Glomerular visceral epithelial cell (primary cell): ENCODE measurements around the gene SH2D7.
"Not testable (repeated sequence)": the region's sequence is repeated elsewhere in the genome, so short reads cannot be mapped to it uniquely, and the experiment has no call there.

Experiments used
- DNase-seq: peaks from one replicate; pipeline ENCODE4 v3.0.0-alpha.2; 2016; ENCODE audit errors: extremely low spot score

Gene SH2D7

DNA sequence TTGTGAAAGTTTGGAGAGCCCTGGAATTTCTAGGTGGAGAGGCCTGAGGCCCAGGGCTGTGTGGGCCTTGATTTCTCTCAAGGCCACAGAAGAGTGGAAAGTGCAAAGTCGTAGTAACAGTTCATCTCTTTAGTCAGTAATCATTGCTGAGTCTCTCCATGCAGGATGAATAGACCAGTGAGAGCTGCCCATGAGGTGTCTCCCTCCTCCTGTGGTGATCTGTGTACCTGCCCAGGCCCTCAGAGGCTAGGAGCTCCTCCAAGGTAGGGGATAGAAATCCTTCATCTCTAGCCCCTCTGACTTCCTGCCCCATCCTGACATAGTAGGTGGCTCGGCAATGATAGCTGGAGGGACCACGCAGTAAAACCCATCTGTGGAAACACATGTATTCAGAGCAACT, 50.0 kb downstream of the SH2D7 start:
- no peak for DNase-seq

DNA sequence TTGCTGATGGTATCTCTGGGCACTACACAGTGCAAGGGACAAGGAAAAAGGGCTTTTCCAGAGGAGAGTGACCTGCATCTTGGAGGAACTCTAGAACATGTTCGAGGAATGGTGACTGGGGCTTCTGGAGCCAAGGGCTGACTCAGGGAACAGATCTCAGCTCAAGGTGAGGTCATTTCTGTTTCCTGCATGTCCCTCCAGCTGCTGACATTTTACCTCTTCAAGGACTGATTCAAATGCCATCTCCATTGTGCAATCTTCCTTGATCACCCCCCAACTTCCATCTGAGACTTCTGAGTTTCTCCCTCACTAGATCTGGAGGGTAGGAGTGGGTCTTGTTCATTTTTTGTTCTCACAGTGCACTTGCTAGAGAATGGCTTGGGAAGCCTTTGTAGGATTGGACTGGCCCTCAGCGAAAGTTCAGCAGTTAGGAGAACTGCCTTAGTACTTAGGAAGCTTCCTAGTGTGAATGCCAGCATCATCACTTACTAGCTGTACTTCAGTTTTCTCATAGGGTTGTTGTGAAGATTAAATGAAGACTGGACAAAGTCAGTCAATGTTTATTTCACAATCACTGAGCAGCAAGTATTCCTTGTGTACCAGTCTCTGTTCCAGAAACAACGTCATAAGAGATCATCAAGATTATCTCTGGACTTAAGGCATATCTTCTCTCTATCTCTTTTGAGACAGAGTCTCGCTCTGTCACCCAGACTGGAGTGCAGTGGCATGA, 54.2 kb downstream of the SH2D7 start:
- peak; percentile 9 for DNase-seq

DNA sequence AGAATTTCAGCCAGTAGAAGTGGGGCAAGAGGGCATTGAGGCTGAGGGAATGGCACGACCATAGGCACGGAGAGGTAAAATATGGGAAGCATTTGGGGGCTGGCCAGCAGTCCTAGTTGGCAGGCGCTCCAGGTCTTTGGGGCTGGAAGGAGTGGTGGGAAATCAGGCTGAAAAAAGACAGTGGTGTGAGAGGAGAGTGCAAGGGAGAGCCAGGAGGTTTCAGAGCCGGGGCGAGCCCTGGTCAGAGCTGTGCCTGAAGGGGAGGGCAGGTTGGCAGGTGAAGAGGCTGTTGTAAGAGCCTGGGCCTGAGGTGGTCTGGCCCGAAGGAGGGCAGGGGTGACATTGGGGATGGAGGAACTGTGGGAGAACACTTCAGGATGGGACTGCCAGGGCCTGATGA, 55.2 kb downstream of the SH2D7 start:
- no peak for DNase-seq

DNA sequence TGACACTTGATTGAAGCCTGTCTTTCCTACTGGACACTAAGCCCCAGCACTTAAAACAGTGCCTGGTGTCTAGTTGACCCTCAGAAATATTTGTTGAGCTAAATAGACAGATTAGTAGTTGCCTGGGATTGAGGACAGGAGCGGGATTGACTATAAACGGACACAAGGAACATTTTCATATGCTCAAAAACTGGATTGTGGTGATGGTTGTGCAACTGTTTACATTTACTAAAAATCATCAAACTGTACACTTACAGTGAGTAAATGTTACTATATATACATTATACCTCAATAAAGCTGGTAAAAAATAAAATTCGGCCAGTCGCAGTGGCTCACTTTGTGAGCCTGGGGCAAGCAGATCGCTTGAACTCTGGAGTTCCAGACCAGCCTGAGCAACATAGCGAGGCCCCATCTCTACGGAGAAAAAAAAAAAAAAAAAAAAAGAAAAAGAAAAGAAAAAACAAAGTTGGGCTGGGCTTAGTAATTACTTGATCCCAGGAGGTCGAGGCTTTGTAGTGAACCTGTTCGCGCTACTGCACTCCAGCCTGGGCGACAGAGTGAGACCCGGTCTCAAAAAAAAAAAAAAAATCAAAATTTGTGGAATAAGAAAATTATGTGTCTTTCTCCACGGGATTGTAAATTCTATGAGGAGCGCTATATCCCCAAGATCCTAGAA, 56.2 kb downstream of the SH2D7 start:
- DNase-seq, result no peak

DNA sequence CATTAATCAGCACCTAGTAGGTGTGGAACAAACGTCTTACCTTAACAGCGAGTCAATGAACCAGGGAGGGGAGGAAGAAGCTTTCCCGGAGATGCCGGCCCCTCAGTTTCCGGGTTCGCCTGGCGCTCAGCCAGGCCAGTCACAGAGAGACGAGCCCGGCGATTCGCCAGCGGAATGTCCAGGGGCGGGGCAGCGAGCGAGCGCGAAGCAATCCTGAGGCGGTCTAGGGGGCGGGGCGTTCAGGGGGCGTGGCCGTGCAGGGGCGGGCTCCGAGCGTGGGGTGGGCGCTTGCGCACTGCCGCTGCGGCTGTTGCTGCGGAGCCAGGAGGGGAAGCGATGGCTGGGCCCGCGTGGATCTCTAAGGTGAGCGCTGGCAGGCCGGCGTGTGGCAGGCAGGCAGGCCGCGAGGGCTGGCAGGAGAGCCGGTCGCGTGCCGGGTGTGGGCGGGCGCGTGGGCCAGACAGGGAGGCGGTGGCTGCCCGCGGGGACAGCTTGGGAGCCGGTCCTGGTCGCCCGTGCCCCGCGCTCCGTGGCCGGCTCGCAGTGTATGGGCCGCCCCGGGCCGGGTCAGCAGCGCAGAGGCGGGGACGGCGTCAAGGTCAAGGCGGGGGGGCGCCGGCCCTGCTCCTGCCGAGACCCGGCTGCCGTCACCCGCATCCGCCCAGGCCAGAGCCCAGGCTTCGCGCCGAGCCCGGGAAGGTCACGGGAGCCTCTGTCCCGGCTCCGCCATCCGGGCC, 56.9 kb downstream of the SH2D7 start, which contains the start of gene IDH3A:
IDH3A (plus strand) TSS at position 295 of the 737 bp plus-strand sequence; CDS start at position 337, 42 bp downstream.
- peak; percentile 99 for DNase-seq

DNA sequence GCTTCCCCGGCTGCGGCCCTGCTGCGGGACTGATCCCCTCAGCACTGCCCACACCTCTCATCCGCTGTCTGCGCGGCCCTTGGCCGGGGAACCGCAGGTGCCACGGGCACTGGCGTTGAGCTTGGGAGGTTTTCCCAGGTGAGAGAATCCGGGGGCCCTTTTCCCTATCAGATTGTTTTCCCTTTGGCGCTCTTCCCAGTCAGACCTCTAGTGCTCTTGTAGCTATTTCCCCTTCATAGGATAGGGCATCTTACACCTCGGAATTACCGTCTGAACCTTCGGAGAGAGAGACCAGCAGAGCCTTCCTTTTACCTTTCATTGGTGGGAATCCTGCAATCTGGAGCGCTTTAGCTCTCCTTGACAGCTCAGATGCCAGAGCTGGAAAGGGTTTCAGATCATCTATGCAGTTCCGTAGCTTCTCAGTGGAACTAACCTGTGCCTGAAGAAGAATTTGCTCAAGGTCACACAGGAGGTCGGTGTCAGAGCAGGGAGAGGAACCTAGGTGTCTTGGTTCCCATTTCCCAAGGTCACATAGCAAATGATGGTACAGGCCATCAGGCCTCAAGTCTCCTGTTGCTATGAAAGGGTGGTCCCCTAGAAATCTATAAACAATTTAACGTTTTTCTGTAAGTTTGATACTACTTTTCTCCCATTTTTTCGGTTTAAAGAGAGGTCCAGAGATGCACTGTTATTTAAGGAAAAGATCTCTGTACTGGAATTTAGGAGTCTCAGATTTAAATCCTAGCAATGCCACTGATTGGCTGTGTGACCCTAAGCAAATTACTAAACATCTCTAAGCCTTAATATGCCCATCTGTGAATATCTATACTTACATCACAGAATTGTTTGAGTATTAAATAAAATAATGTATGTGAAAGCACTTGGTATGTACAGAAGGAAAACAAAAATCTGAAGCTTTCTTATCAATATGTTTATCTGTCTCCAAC, 57.7 kb downstream of the SH2D7 start:
- peak; percentile 41 for DNase-seq

DNA sequence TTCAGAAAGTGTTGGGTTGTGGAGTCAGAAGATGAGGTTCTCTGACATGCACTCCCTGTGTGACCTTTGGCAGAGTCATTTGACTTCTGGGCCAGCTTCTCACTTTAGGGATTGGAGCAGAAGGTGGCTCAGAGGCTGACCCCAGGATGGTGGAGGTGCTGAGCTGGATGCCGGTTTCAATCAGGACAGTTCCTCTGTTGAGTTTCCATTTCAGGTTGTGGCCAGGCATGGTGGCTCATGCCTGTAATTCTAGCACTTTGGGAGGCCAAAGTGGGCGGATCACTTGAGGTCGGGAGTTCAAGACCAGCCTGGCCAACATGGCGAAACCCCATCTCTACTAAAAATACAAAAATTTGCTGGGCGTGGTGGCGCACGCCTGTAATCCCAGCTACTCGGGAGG, 58.7 kb downstream of the SH2D7 start:
- DNase-seq, result not testable (repeated sequence)
